ENCODE data around the gene FARP2. TPM values are rescaled to one million over a fixed set of nuclear protein-coding genes. Genes with fewer than 3 reads are reported as not detected.
"Not testable (repeated sequence)": the region's sequence is repeated elsewhere in the genome, so short reads cannot be mapped to it uniquely, and the experiment has no call there.

The FARP2 gene
- total RNA-seq, 4 donors from 2014 or later, result 70.0 to 185 (median 95.5) TPM

GRCh38 chr2:241413929-241414580 is 58.0 kb downstream of the FARP2 start:
- no peak overlapping the region for H3K4me3 ChIP-seq
- no peaks in the 10 kb centered on the region for H3K4me1 ChIP-seq
- TF ChIP-seq POLR2A (IDR thresholded peaks at IDR 0.05), result no peak
- TF ChIP-seq EP300 (IDR thresholded peaks at IDR 0.05), result no peak
- no peak for TF ChIP-seq POLR2AphosphoS5 (IDR thresholded peaks at IDR 0.05)
- TF ChIP-seq CTCF (IDR thresholded peaks at IDR 0.05), result no peak
- WGBS, result 85% methylated on average over 5 of the region's 7 CpGs
- H3K27ac ChIP-seq, result no peak overlapping the region
- no peaks in the 10 kb centered on the region for H3K9me3 ChIP-seq
- no peaks in the 10 kb centered on the region for H3K27me3 ChIP-seq
- peaks cover 93% of the 10 kb centered on the region for H3K36me3 ChIP-seq
- no peak for DNase-seq (ENCODE audit: low spot score in 2 of 2)

- 100% methylated on average over 2 of the region's 3 CpGs for WGBS
- H3K27me3 ChIP-seq, result no peaks in the 10 kb centered on the region
- H3K36me3 ChIP-seq, result peaks cover 98% of the 10 kb centered on the region
- TF ChIP-seq EP300 (IDR thresholded peaks at IDR 0.05), result no peak
- TF ChIP-seq POLR2A (IDR thresholded peaks at IDR 0.05), result no peak
- TF ChIP-seq POLR2AphosphoS5 (IDR thresholded peaks at IDR 0.05), result no peak
- no peak for TF ChIP-seq CTCF (IDR thresholded peaks at IDR 0.05)
- H3K4me1 ChIP-seq, result no peaks in the 10 kb centered on the region
- H3K4me3 ChIP-seq, result no peak overlapping the region
- H3K27ac ChIP-seq, result no peak overlapping the region
- DNase-seq (ENCODE audit: low spot score in 2 of 2), result no peak
- no peaks in the 10 kb centered on the region for H3K9me3 ChIP-seq
These were observed 59.1 kb downstream of the FARP2 start for GRCh38 chr2:241415196-241415595.

- 85% methylated on average over 6 of the region's 6 CpGs for WGBS
- H3K36me3 ChIP-seq, result peaks cover 95% of the 10 kb centered on the region
These were observed 61.5 kb downstream of the FARP2 start for GRCh38 chr2:241417626-241418025.

GRCh38 chr2:241421330-241421729 is 65.2 kb downstream of the FARP2 start:
- Histone ChIP-seq H3K27me3 (no peaks in the 10 kb centered on the region), H3K36me3 (peaks cover 61% of the 10 kb centered on the region), H3K9me3 (no peaks in the 10 kb centered on the region), H3K4me1 (no peaks in the 10 kb centered on the region), H3K4me3 (no peak overlapping the region), H3K27ac (no peak overlapping the region)
- whole genome bisulfite sequencing, result no CpG with 5 or more reads among the region's 3 CpGs
- TF ChIP-seq EP300 (IDR thresholded peaks at IDR 0.05), result no peak
- no peak for TF ChIP-seq POLR2A (IDR thresholded peaks at IDR 0.05)
- no peak for TF ChIP-seq CTCF (IDR thresholded peaks at IDR 0.05)
- no peak for TF ChIP-seq POLR2AphosphoS5 (IDR thresholded peaks at IDR 0.05)
- no peak for DNase-seq (ENCODE audit: low spot score in 2 of 2)

More at GRCh38 chr2:241417626-241418025, 61.5 kb downstream of the FARP2 start:
- Histone ChIP-seq H3K4me3 (no peak overlapping the region), H3K4me1 (no peaks in the 10 kb centered on the region), H3K27ac (no peak overlapping the region), H3K27me3 (no peaks in the 10 kb centered on the region), H3K9me3 (no peaks in the 10 kb centered on the region)
- TF ChIP-seq CTCF (IDR thresholded peaks at IDR 0.05), result no peak
- no peak for DNase-seq (ENCODE audit: low spot score in 2 of 2)

GRCh38 chr2:241421942-241422341 is 65.9 kb downstream of the FARP2 start:
- H3K4me3 ChIP-seq; H3K27ac ChIP-seq; H3K4me1 ChIP-seq; H3K27me3 ChIP-seq; DNase-seq (ENCODE audit: low spot score in 2 of 2); H3K9me3 ChIP-seq: not testable (repeated sequence)
- peaks cover 56% of the 10 kb centered on the region for H3K36me3 ChIP-seq
- 97% methylated on average over 5 of the region's 5 CpGs for WGBS

GRCh38 chr2:241422350-241422749 is 66.3 kb downstream of the FARP2 start:
- H3K27ac ChIP-seq, result no peak overlapping the region
- no peaks in the 10 kb centered on the region for H3K4me1 ChIP-seq
- H3K4me3 ChIP-seq, result no peak overlapping the region
- TF ChIP-seq POLR2A (IDR thresholded peaks at IDR 0.05) (no peak), POLR2AphosphoS5 (IDR thresholded peaks at IDR 0.05) (no peak), CTCF (IDR thresholded peaks at IDR 0.05) (no peak), EP300 (IDR thresholded peaks at IDR 0.05) (no peak)
- no peak for DNase-seq (ENCODE audit: low spot score in 2 of 2)
- no peaks in the 10 kb centered on the region for H3K9me3 ChIP-seq
- peaks cover 52% of the 10 kb centered on the region for H3K36me3 ChIP-seq
- 93% methylated on average over 1 of the region's 1 CpG for WGBS
- no peaks in the 10 kb centered on the region for H3K27me3 ChIP-seq

GRCh38 chr2:241423489-241423888 is 67.4 kb downstream of the FARP2 start:
- not testable (repeated sequence) for H3K4me3 ChIP-seq; H3K27me3 ChIP-seq; H3K27ac ChIP-seq; H3K9me3 ChIP-seq; DNase-seq (ENCODE audit: low spot score in 2 of 2); H3K4me1 ChIP-seq
- H3K36me3 ChIP-seq, result peaks cover 45% of the 10 kb centered on the region
- 100% methylated on average over 1 of the region's 1 CpG for WGBS
